ENCODE measurements around the gene MACROD1. TPM values are rescaled to one million over a fixed set of nuclear protein-coding genes. Genes with fewer than 3 reads are reported as not detected.
A peak's percentile ranks its signal among the peaks of the same experiment; 100 is the strongest.

MACROD1 gene
- total and polyA plus RNA-seq, 10 donors = 5.1 to 20.3 (median 7.8) TPM

DNA sequence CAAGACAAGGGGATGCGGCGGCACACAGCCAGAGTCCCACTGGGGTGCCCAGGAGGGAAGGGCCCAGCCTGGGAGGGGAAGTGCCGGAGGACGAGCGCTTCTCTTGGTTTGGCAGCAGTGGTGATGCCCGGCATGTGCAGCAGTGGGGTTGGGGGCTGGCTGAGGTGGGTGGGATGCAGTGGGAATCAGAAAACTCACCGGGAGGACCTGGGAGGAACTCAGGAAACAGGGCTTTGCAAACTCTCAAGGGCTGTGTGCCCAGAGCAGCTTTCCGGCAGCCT, 43.6 kb upstream of the MACROD1 start:
- Histone ChIP-seq H3K9me3 (no peaks in the 10 kb centered on the region), H3K27me3 (replicated peaks in 1 of 7) (no peaks in the 10 kb centered on the region), H3K27ac (peak overlapping the region in 6 of 8 donors; percentile 93 to 99 (median 96)), H3K4me3 (peak overlapping the region in 1 of 8 donors; percentile 89), H3K4me1 (peaks cover 29 to 97% (median 53%) of the 10 kb centered on the region in 6 donors), H3K36me3 (peaks cover 0 to 66% (median 40%) of the 10 kb centered on the region in 6 donors)
- WGBS, 5 donors = 79 to 94% (median 83%) methylated on average over 8 of the region's 8 CpGs
- DNase-seq = no peak
- intact Hi-C loops (cut with DNase I; ENCODE audit: low total_unique reads) = no loop called here
- TF ChIP-seq, protein P1, sequence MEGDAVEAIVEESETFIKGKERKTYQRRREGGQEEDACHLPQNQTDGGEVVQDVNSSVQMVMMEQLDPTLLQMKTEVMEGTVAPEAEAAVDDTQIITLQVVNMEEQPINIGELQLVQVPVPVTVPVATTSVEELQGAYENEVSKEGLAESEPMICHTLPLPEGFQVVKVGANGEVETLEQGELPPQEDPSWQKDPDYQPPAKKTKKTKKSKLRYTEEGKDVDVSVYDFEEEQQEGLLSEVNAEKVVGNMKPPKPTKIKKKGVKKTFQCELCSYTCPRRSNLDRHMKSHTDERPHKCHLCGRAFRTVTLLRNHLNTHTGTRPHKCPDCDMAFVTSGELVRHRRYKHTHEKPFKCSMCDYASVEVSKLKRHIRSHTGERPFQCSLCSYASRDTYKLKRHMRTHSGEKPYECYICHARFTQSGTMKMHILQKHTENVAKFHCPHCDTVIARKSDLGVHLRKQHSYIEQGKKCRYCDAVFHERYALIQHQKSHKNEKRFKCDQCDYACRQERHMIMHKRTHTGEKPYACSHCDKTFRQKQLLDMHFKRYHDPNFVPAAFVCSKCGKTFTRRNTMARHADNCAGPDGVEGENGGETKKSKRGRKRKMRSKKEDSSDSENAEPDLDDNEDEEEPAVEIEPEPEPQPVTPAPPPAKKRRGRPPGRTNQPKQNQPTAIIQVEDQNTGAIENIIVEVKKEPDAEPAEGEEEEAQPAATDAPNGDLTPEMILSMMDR (IDR thresholded peaks at IDR 0.05 in 8 of 11, conservative IDR thresholded peaks at IDR 0.05 in 3 of 11) = no peak
- peak in 1 of 3 donors; percentile 40 for TF ChIP-seq POLR2AphosphoS5 (IDR thresholded peaks at IDR 0.05)

- H3K36me3 ChIP-seq = peaks cover 0 to 66% (median 39%) of the 10 kb centered on the region in 6 donors
- 76 to 88% (median 77%) methylated on average over 18 of the region's 18 CpGs for WGBS, 5 donors
- H3K27me3 ChIP-seq (replicated peaks in 1 of 7) = no peaks in the 10 kb centered on the region
- no peak for DNase-seq
- H3K4me3 ChIP-seq = peak overlapping the region in 5 of 8 donors; percentile 78 to 89 (median 82)
- peak overlapping the region; percentile 84 to 99 (median 96) for H3K27ac ChIP-seq
- intact Hi-C loops (cut with DNase I; ENCODE audit: low total_unique reads) = no loop called here
- no peak for TF ChIP-seq POLR2A (IDR thresholded peaks at IDR 0.05)
- peak in 1 of 3 donors; percentile 30 for TF ChIP-seq POLR2AphosphoS5 (IDR thresholded peaks at IDR 0.05)
- TF ChIP-seq, protein P1 (IDR thresholded peaks at IDR 0.05 in 8 of 11, conservative IDR thresholded peaks at IDR 0.05 in 3 of 11) = no peak
- H3K4me1 ChIP-seq = peaks cover 32 to 97% (median 59%) of the 10 kb centered on the region in 6 donors
- no peaks in the 10 kb centered on the region for H3K9me3 ChIP-seq
These were observed 43.1 kb upstream of the MACROD1 start for GRCh38 chr11:64208796-64209562.

DNA sequence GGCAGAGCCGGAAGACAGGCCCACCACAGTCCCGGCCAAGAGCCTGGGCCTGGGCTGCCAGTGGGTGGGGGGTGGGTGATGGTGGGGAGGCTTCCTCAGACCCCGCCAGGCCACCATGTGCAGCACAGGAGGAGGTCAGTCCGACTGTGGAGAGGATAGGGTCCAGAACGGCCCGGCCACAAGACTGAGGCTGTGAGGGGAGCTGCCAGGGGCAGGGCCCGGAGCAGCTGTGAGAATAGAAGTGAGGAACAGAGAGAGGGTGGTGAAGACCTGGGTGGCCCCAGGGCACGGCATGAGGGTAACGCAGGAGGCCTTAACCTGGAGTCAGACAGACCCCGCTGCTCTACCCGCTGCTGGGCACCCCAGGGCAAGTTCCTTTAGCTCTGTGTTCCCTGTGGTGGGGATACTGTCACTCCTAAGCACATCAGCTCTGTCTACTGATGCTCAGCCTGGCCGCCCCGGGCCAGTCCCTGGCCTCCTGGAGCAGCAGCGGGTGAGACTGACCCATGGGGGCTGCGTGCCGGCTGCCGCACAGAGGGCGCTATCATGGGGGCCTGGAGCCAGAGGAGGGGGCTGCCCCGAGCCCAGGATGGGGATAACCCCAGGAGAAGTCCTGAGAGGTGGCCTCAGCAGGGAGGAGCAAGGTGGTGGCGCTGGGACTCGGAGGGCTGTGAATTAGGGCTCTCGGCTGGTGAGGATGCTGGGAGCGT, 42.3 kb upstream of the MACROD1 start:
- Histone ChIP-seq H3K4me1 (peaks cover 32 to 96% (median 60%) of the 10 kb centered on the region in 6 donors), H3K36me3 (peaks cover 0 to 66% (median 43%) of the 10 kb centered on the region in 6 donors), H3K27ac (peak overlapping the region; percentile 84 to 99 (median 96)), H3K27me3 (replicated peaks in 1 of 7) (no peaks in the 10 kb centered on the region), H3K4me3 (peak overlapping the region; percentile 58 to 89 (median 80)), H3K9me3 (no peaks in the 10 kb centered on the region)
- intact Hi-C loops (cut with DNase I; ENCODE audit: low total_unique reads) = no loop called here
- DNase-seq = peak; percentile 85
- no peak for TF ChIP-seq POLR2AphosphoS5 (IDR thresholded peaks at IDR 0.05)
- no peak for TF ChIP-seq POLR2A (IDR thresholded peaks at IDR 0.05)
- TF ChIP-seq, protein P1 (IDR thresholded peaks at IDR 0.05 in 8 of 11, conservative IDR thresholded peaks at IDR 0.05 in 3 of 11) = no peak
- 58 to 84% (median 62%) methylated on average over 9 to 23 of the region's 23 CpGs for WGBS, 5 donors

All from spleen (tissue), 11 donors.